GM19467 (cell line): ENCODE data around the gene NKAIN2.

Source experiments
- ATAC-seq: cut with Tn5 transposase; IDR thresholded peaks from one replicate; pipeline ENCODE4 v1.9.1; 2021; ENCODE audit warnings: mild to moderate bottlenecking, moderate library complexity; ENCODE audit not compliant: unreplicated experiment

NKAIN2 gene

GRCh38 chr6:124478906-124479305 lies 675.2 kb downstream of the NKAIN2 start:
- no peak for ATAC-seq

- ATAC-seq: no peak
These were observed 676.3 kb downstream of the NKAIN2 start for GRCh38 chr6:124479991-124480430.

- no peak for ATAC-seq
These were observed 678.4 kb downstream of the NKAIN2 start for GRCh38 chr6:124482071-124482491.

- ATAC-seq: no peak
These were observed 684.2 kb downstream of the NKAIN2 start for GRCh38 chr6:124487623-124488431.

- ATAC-seq: no peak
These were observed 686.5 kb downstream of the NKAIN2 start for GRCh38 chr6:124490122-124490521.

- no peak for ATAC-seq
These were observed 689.6 kb downstream of the NKAIN2 start for GRCh38 chr6:124493259-124493658.

- ATAC-seq: no peak
These were observed 691.4 kb downstream of the NKAIN2 start for GRCh38 chr6:124494956-124495664.

GRCh38 chr6:124495665-124496190 lies 692.1 kb downstream of the NKAIN2 start:
- ATAC-seq: no peak

GRCh38 chr6:124496334-124496733 lies 692.7 kb downstream of the NKAIN2 start:
- ATAC-seq: no peak

- ATAC-seq: no peak
These were observed 708.8 kb downstream of the NKAIN2 start for GRCh38 chr6:124512431-124512830.

GRCh38 chr6:124517339-124517738 lies 713.7 kb downstream of the NKAIN2 start:
- no peak for ATAC-seq

GRCh38 chr6:124520514-124520913 lies 716.8 kb downstream of the NKAIN2 start:
- no peak for ATAC-seq

- no peak for ATAC-seq
These were observed 718.7 kb downstream of the NKAIN2 start for GRCh38 chr6:124522335-124522734.

GRCh38 chr6:124524491-124525200 lies 721.0 kb downstream of the NKAIN2 start:
- ATAC-seq: no peak

GRCh38 chr6:124530926-124531325 lies 727.3 kb downstream of the NKAIN2 start:
- no peak for ATAC-seq

GRCh38 chr6:124535299-124535698 lies 731.6 kb downstream of the NKAIN2 start:
- no peak for ATAC-seq

GRCh38 chr6:124535746-124536145 lies 732.1 kb downstream of the NKAIN2 start:
- ATAC-seq: no peak

GRCh38 chr6:124536157-124536841 lies 732.6 kb downstream of the NKAIN2 start:
- no peak for ATAC-seq

- ATAC-seq: no peak
These were observed 733.2 kb downstream of the NKAIN2 start for GRCh38 chr6:124536842-124537191.

GRCh38 chr6:124539096-124539495 lies 735.4 kb downstream of the NKAIN2 start:
- ATAC-seq: no peak

GRCh38 chr6:124541573-124541972 lies 737.9 kb downstream of the NKAIN2 start:
- ATAC-seq: no peak
